Neural progenitor cell (in vitro differentiated cells): ENCODE data around the gene CIITA. TPM values are rescaled to one million over a fixed set of nuclear protein-coding genes. Genes with fewer than 3 reads are reported as not detected.

Source experiments
- DNase-seq: peaks from one replicate; pipeline ENCODE4 v3.0.0-alpha.2; 2016; ENCODE audit warnings: low spot score
- H2AFZ ChIP-seq: fragments of 200-600 bp; sonication (generic); replicated peaks from 2 replicates; pipeline ENCODE4 v1.6.1; 2016; ENCODE audit warnings: antibody characterized with exemption
- H3F3A ChIP-seq: fragments of 200-600 bp; sonication (generic); 2 replicates; pipeline ENCODE4 v1.6.1; 2016; ENCODE audit warnings: antibody characterized with exemption, low read depth
- H3K27ac ChIP-seq: fragments of 200-600 bp; sonication (generic); 2 replicates; pipeline ENCODE4 v1.5.1; 2016; ENCODE audit warnings: mild to moderate bottlenecking
- H3K27me3 ChIP-seq: fragments of 200-600 bp; sonication (generic); 2 replicates; pipeline ENCODE4 v1.6.1; 2016; ENCODE audit warnings: mild to moderate bottlenecking, moderate library complexity
- H3K36me3 ChIP-seq: fragments of 200-600 bp; sonication (generic); 2 replicates; pipeline ENCODE4 v1.5.1; 2016
- H3K4me1 ChIP-seq: fragments of 200-600 bp; sonication (generic); 2 replicates; pipeline ENCODE4 v1.6.1; 2016; ENCODE audit warnings: mixed run types
- H3K4me2 ChIP-seq: fragments of 200-600 bp; sonication (generic); 2 replicates; pipeline ENCODE4 v1.6.1; 2016
- H3K4me3 ChIP-seq: fragments of 200-600 bp; sonication (generic); 2 replicates; pipeline ENCODE4 v1.5.1; 2016
- H3K79me2 ChIP-seq: fragments of 200-600 bp; sonication (generic); 2 replicates; pipeline ENCODE4 v1.6.1; 2016; ENCODE audit warnings: low read depth
- H3K9ac ChIP-seq: fragments of 200-600 bp; sonication (generic); 2 replicates; pipeline ENCODE4 v1.6.1; 2016
- H3K9me3 ChIP-seq: fragments of 200-600 bp; sonication (generic); 2 replicates; pipeline ENCODE4 v1.5.1; 2016; ENCODE audit warnings: low read depth
- H4K20me1 ChIP-seq: fragments of 200-600 bp; sonication (generic); 2 replicates; pipeline ENCODE4 v1.6.1; 2016; ENCODE audit warnings: low read depth
- H3K27ac Mint-ChIP-seq: 3 replicates; pipeline ENCODE4 v1.8.0; 2021; ENCODE audit warnings: mixed read lengths
- H3K27me3 Mint-ChIP-seq: 2 replicates; pipeline ENCODE4 v1.8.0; 2022; ENCODE audit warnings: low read depth, mild to moderate bottlenecking, inconsistent platforms, moderate library complexity, mixed read lengths; ENCODE audit not compliant: insufficient read depth
- H3K36me3 Mint-ChIP-seq: 3 replicates; pipeline ENCODE4 v1.8.0; 2021; ENCODE audit warnings: mixed read lengths
- H3K4me1 Mint-ChIP-seq: 3 replicates; pipeline ENCODE4 v1.8.0; 2021; ENCODE audit warnings: mixed read lengths
- H3K4me3 Mint-ChIP-seq: 3 replicates; pipeline ENCODE4 v1.8.0; 2021; ENCODE audit warnings: mild to moderate bottlenecking, moderate library complexity, mixed read lengths
- H3K9me3 Mint-ChIP-seq: 3 replicates; pipeline ENCODE4 v1.8.0; 2020; ENCODE audit warnings: mixed read lengths
- CTCF ChIP-seq: fragments of 200-600 bp; sonication (generic); IDR thresholded peaks from 2 replicates; pipeline ENCODE4 v1.5.1; 2017; ENCODE audit warnings: antibody characterized with exemption, mild to moderate bottlenecking
- EZH2 ChIP-seq: fragments of 200-600 bp; sonication (generic); IDR thresholded peaks from 2 replicates; pipeline ENCODE4 v1.6.1; 2017; ENCODE audit warnings: antibody characterized with exemption, mild to moderate bottlenecking, moderate library complexity
- EZH2phosphoT487 ChIP-seq: fragments of 200-600 bp; sonication (generic); IDR thresholded peaks from 2 replicates; pipeline ENCODE4 v1.6.1; 2017; ENCODE audit warnings: antibody characterized with exemption
- total RNA-seq: library from RNA; depleted of rRNA; stranded (reverse); fragments of >200 nt; gene quantifications from 2 replicates; pipeline ENCODE4 v1.2.3, GENCODE V29; 2015; ENCODE audit warnings: low replicate concordance

Gene CIITA
- total RNA-seq, 1 donor from 2014 or later, result not detected

- Histone ChIP-seq H3K79me2 (peaks cover 3% of the 10 kb centered on the region), H3K27me3 (no peaks in the 10 kb centered on the region), H3K27ac (no peak overlapping the region), H3K4me1 (no peaks in the 10 kb centered on the region), H3K9me3 (no peaks in the 10 kb centered on the region), H4K20me1 (peaks cover 29% of the 10 kb centered on the region), H3K9ac (no peak overlapping the region), H3K36me3 (no peaks in the 10 kb centered on the region), H2AFZ (no peak overlapping the region), H3K4me3 (no peak overlapping the region), H3K4me2 (no peak overlapping the region), H3F3A (no peaks in the 10 kb centered on the region)
- H3K27me3 Mint-ChIP-seq, result peaks cover 4% of the 10 kb centered on the region
- H3K4me3 Mint-ChIP-seq, result no peak overlapping the region
- no peaks in the 10 kb centered on the region for H3K4me1 Mint-ChIP-seq
- TF ChIP-seq EZH2, result no peak
- TF ChIP-seq EZH2phosphoT487, result no peak
- peak; percentile 16 for TF ChIP-seq CTCF
- no peak overlapping the region for H3K27ac Mint-ChIP-seq
- no peak for DNase-seq
- peaks cover 7% of the 10 kb centered on the region for H3K36me3 Mint-ChIP-seq
- H3K9me3 Mint-ChIP-seq, result no peaks in the 10 kb centered on the region
Observed at GRCh38 chr16:10930755-10931093, 53.7 kb downstream of the CIITA start.

GRCh38 chr16:10931134-10931533 lies 54.1 kb downstream of the CIITA start:
- Mint-ChIP-seq H3K27ac (no peak overlapping the region), H3K36me3 (peaks cover 7% of the 10 kb centered on the region), H3K9me3 (no peaks in the 10 kb centered on the region), H3K4me1 (no peaks in the 10 kb centered on the region), H3K4me3 (no peak overlapping the region), H3K27me3 (peaks cover 4% of the 10 kb centered on the region)
- Histone ChIP-seq H3K36me3 (no peaks in the 10 kb centered on the region), H3K79me2 (peaks cover 3% of the 10 kb centered on the region), H4K20me1 (peaks cover 33% of the 10 kb centered on the region), H3K27ac (no peak overlapping the region), H3K9me3 (no peaks in the 10 kb centered on the region), H2AFZ (no peak overlapping the region), H3K4me2 (no peak overlapping the region), H3K27me3 (no peaks in the 10 kb centered on the region), H3K4me3 (no peak overlapping the region), H3K4me1 (no peaks in the 10 kb centered on the region), H3K9ac (no peak overlapping the region), H3F3A (no peaks in the 10 kb centered on the region)
- TF ChIP-seq EZH2phosphoT487, result no peak
- no peak for TF ChIP-seq EZH2
- no peak for TF ChIP-seq CTCF
- no peak for DNase-seq

GRCh38 chr16:10931977-10932632 lies 55.1 kb downstream of the CIITA start:
- Histone ChIP-seq H3K27ac (no peak overlapping the region), H3K79me2 (peaks cover 3% of the 10 kb centered on the region), H3K4me3 (no peak overlapping the region), H3K9me3 (no peaks in the 10 kb centered on the region), H3K4me1 (no peaks in the 10 kb centered on the region), H2AFZ (no peak overlapping the region), H3F3A (no peaks in the 10 kb centered on the region), H3K36me3 (no peaks in the 10 kb centered on the region), H3K4me2 (no peak overlapping the region), H3K27me3 (no peaks in the 10 kb centered on the region), H4K20me1 (peaks cover 43% of the 10 kb centered on the region), H3K9ac (no peak overlapping the region)
- Mint-ChIP-seq H3K4me1 (no peaks in the 10 kb centered on the region), H3K4me3 (no peak overlapping the region), H3K36me3 (peaks cover 7% of the 10 kb centered on the region), H3K9me3 (no peaks in the 10 kb centered on the region), H3K27me3 (peaks cover 4% of the 10 kb centered on the region), H3K27ac (no peak overlapping the region)
- no peak for DNase-seq
- no peak for TF ChIP-seq EZH2phosphoT487
- no peak for TF ChIP-seq CTCF
- no peak for TF ChIP-seq EZH2
